GM13977 (cell line): ENCODE measurements around the gene PCIF1.
A peak's percentile ranks its signal among the peaks of the same experiment; 100 is the strongest.

Experiments
- DNase-seq: peaks from one replicate; pipeline ENCODE4 v3.0.0; 2012; ENCODE audit warnings: low spot score
- CTCF ChIP-seq: IDR thresholded peaks from 2 replicates; pipeline ENCODE4 v1.5.1; 2012; ENCODE audit warnings: mild to moderate bottlenecking, control low read depth; ENCODE audit not compliant: insufficient read depth; ENCODE audit errors: extremely low read depth, missing control alignments
- in situ Hi-C: fragments of 300-500 bp; cut with MboI; formaldehyde crosslinking; loops from one replicate; pipeline ENCODE4 v1.12.0; 2022; ENCODE audit warnings: low sequenced_read_pairs, low pct_unique_long_range_greater_than_20kb, mixed read lengths, inconsistent platforms; ENCODE audit not compliant: unreplicated experiment

The PCIF1 gene

GRCh38 chr20:45910670-45911485, 23.6 kb upstream of the PCIF1 start:
- no peak for TF ChIP-seq CTCF
- peak; percentile 99 for DNase-seq
- in situ Hi-C loops, result no loop called here

DNA sequence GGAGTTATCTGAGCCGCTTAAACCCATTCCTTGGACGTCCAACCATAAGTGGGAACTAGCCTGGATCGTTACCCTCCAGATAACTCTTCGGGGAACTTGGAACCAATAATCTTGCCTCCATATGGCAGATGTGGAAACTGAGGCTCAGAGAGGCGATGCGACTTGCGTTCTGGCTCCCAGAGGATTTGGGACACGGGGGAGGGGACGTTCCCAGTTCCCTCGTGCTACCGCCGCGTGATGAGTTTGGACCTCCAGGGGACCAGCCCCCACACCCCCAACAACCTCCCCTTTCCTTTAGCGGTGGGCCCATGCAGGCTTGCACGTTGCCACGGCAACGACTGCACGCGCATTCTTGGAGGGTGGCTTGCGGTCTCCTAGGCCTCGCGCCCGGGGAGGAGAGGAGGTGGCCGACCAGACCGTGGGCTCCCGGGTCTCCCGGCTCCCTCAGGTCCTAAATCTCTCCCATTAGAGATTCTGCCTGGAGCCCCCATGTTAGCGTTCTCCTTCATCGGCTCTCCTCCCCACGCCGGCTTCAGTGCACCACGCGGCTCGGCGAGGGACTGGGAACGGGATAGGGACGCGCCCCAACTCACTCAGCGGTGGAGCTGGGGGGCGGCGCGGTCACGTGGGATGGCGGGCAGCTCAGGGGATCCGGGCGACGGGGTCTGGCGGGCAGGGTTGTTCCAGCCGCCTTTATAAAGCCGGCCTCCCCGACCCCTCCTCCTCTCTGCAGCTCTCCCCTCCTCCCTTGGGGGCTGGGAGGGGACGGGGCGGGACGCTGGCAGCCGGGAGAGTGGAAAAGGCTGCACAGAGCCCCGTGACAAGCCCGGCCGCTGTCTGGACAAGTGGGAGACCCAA, 22.8 kb upstream of the PCIF1 start, which contains the start of gene PLTP:
PLTP (minus strand) TSS at position 670 of the 858 bp plus-strand sequence. CDS start 703 bp downstream, outside the sequence.
- DNase-seq, result peak; percentile 50
- in situ Hi-C loops, result no loop called here

GRCh38 chr20:45912344-45912682, 22.2 kb upstream of the PCIF1 start:
- in situ Hi-C loops, result no loop called here
- DNase-seq, result no peak
- no peak for TF ChIP-seq CTCF

More for the DNA sequence above, 22.8 kb upstream of the PCIF1 start, which contains the start of gene PLTP:
- no peak for TF ChIP-seq CTCF

GRCh38 chr20:45913116-45913515, 21.4 kb upstream of the PCIF1 start:
- no peak for TF ChIP-seq CTCF
- no peak for DNase-seq
- in situ Hi-C loops, result no loop called here

DNA sequence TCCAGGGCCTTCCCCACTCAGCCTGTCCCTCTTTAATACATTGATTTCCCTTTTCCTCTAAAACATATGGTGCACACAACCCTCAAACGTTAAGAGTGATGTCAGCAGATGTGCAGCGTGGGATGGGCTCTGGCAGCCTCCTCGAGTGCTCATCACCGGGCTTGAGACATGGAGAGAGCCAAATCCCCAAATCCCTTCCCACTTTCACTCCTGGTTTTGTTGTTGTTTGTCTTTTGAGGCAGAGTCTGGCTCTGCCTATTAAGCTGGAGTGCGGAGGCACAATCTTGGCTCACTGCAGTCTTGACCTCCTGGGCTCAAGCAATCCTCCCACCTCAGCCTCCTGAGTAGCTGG, 16.7 kb upstream of the PCIF1 start:
- no peak for TF ChIP-seq CTCF
- DNase-seq, result no peak
- in situ Hi-C loops, result no loop called here

- TF ChIP-seq CTCF, result no peak
These were observed 16.2 kb upstream of the PCIF1 start for GRCh38 chr20:45918182-45918737.

More at GRCh38 chr20:45918182-45918737, 16.2 kb upstream of the PCIF1 start:
- DNase-seq, result no peak
- in situ Hi-C loops, result no loop called here
